GM12891 (cell line): ENCODE measurements around the gene RAB1B.

Experiments
- PAX5 ChIP-seq: IDR thresholded peaks from 2 replicates; pipeline ENCODE4 v1.6.1; 2011; ENCODE audit warnings: low read length, moderate library complexity, mild to moderate bottlenecking; ENCODE audit not compliant: insufficient read depth, severe bottlenecking
- POLR2A ChIP-seq: IDR thresholded peaks from 2 replicates; pipeline ENCODE4 v1.6.1; 2011; ENCODE audit warnings: low read depth, low read length, control low read depth
- POLR2AphosphoS5 ChIP-seq: IDR thresholded peaks from 2 replicates; pipeline ENCODE4 v1.6.1; 2011; ENCODE audit warnings: low read depth, low read length, control low read depth
- POU2F2 ChIP-seq: IDR thresholded peaks from 2 replicates; pipeline ENCODE4 v1.6.1; 2011; ENCODE audit warnings: low read depth, mild to moderate bottlenecking, control low read depth, low read length, moderate library complexity
- SPI1 ChIP-seq: IDR thresholded peaks from 2 replicates; pipeline ENCODE4 v1.6.1; 2011; ENCODE audit warnings: low read depth, low read length, control low read depth
- TAF1 ChIP-seq: IDR thresholded peaks from 2 replicates; pipeline ENCODE4 v1.6.1; 2011; ENCODE audit warnings: low read depth, low read length, control low read depth

- no peak for TF ChIP-seq POLR2A
- TF ChIP-seq SPI1, result no peak
- no peak for TF ChIP-seq POLR2AphosphoS5
- no peak for TF ChIP-seq TAF1
- TF ChIP-seq PAX5, result no peak
- TF ChIP-seq POU2F2, result no peak
Measured at GRCh38 chr11:66227700-66228099, 40.7 kb upstream of the RAB1B start.
